HUES64 (cell line): ENCODE measurements around the gene RNFT1.
A peak's percentile ranks its signal among the peaks of the same experiment; 100 is the strongest.
"Not testable (repeated sequence)": the region's sequence is repeated elsewhere in the genome, so short reads cannot be mapped to it uniquely, and the experiment has no call there.

Source experiments
- H3K27ac ChIP-seq: 2 replicates; pipeline ENCODE4 v1.7.0; 2013; ENCODE audit warnings: low read depth, low read length, inconsistent platforms
- H3K27me3 ChIP-seq: 2 replicates; pipeline ENCODE4 v1.6.1; 2013; ENCODE audit warnings: mild to moderate bottlenecking, low read length; ENCODE audit not compliant: insufficient read depth
- H3K36me3 ChIP-seq: 2 replicates; pipeline ENCODE4 v1.6.1; 2013; ENCODE audit warnings: mild to moderate bottlenecking, low read length; ENCODE audit not compliant: insufficient read depth
- H3K4me1 ChIP-seq: 2 replicates; pipeline ENCODE4 v1.6.1; 2013; ENCODE audit warnings: mild to moderate bottlenecking, low read length, moderate library complexity; ENCODE audit not compliant: insufficient read depth
- H3K4me3 ChIP-seq: 2 replicates; pipeline ENCODE4 v1.5.1; 2013; ENCODE audit warnings: mild to moderate bottlenecking, low read length, moderate library complexity
- H3K9ac ChIP-seq: 2 replicates; pipeline ENCODE4 v1.6.1; 2013; ENCODE audit warnings: mild to moderate bottlenecking, low read depth, low read length
- H3K9me3 ChIP-seq: 2 replicates; pipeline ENCODE4 v1.6.1; 2013; ENCODE audit warnings: low read depth, low read length; ENCODE audit not compliant: insufficient read depth
- WGBS: fragments of 150-250, 120-280 bp; methylation state at CpG from one replicate; pipeline ENCODE4 v1.1.7; 2013; ENCODE audit warnings: missing lambda C conversion rate; 5-methylcytosine and 5-hydroxymethylcytosine counted together

The RNFT1 gene

DNA sequence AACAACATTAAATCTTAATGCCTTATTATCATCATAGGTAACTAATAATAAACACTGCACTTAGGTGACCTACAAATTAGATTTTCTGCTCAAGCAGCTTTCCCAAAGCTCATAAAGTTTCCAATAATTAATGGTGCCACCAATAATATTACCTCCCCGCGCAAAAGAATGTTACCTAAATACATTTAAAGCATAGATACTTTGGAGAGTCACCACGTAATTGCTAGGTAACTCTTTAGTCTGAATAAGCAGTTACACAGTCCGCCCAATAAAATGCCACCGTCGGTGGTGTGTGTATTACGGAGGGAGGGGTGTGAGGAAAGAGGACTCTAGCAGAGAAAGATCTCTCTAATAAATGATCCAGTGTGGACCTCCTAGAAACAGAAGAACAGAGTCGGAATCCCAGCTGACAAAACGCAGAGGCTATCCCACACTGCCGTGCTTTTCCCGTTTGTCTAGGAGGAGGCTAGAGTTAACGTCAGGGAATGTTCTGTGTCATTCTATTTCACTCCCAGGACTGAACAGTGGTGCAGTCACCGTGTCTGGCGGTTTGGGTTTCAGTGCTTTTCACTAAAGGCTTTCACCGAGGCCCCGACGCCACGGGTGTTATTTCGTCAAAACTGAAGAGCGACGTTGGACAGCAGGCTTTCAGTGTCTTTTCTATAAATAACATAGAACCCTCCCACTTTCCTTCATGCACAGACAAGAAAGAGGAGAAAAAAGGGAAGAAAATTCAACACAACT is 630 bp downstream of the RNFT1 start:
- Histone ChIP-seq H3K27ac (no peak overlapping the region), H3K9ac (peak overlapping the region; percentile 67), H3K9me3 (no peaks in the 10 kb centered on the region), H3K4me3 (peak overlapping the region; percentile 70), H3K4me1 (no peaks in the 10 kb centered on the region), H3K36me3 (no peaks in the 10 kb centered on the region), H3K27me3 (peaks cover 24% of the 10 kb centered on the region)
- WGBS, result 18% methylated on average over 21 of the region's 21 CpGs

DNA sequence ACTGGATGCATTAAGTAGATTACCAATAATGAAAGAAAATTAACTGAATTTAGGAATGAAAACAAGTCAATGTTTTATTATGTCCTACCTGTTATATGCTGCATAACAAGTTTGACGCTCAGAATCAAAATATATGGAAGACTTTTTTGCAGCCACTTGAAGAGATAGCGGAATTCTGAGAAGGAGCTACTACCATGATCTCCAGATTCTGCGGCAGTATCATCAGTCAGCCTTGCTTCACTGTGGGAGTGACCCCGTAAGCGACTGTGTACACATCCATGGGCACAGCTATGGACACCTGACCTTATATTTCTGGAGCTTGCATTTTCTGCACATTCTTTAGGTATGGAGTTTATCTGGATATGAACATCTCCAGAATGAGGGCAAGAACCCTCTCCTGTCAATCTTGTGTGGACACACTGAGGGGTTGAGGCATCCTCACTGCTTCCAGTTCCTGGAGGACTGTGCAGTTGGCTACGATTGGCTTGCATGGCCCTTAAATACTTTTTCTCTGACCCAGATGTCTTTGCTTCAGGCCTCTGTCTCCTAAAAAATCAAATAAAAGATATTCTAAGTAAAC is 1.7 kb downstream of the RNFT1 start:
- 97% methylated on average over 6 of the region's 6 CpGs for WGBS
- Histone ChIP-seq H3K4me3 (no peak overlapping the region), H3K36me3 (no peaks in the 10 kb centered on the region; the same call in 1 of the 2 replicates), H3K4me1 (no peaks in the 10 kb centered on the region), H3K9ac (no peak overlapping the region), H3K27ac (no peak overlapping the region), H3K27me3 (peaks cover 24% of the 10 kb centered on the region), H3K9me3 (no peaks in the 10 kb centered on the region)

DNA sequence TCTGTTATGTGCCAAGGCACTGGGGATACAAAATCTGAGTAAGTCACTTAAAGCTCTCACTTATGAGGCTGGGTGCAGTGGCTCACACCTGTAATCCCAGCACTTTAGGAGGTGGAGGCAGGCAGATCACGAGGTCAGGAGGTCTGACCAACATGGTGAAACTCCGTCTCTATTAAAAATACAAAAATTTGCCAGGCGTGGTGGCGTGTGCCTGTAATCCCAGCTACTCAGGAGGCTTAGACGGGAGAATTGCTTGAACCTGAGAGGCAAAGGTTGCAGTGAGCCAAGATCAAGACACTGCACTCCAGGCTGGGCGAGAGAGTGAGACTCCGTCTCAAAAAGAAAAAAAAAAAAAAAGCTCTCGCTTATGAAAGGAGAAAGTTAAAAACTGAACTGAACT is 5.0 kb downstream of the RNFT1 start:
- H3K4me1 ChIP-seq, H3K4me3 ChIP-seq, H3K9me3 ChIP-seq, H3K36me3 ChIP-seq, H3K9ac ChIP-seq, H3K27ac ChIP-seq: not testable (repeated sequence)
- peaks cover 18% of the 10 kb centered on the region for H3K27me3 ChIP-seq
- 95% methylated on average over 8 of the region's 8 CpGs for WGBS

GRCh38 chr17:59954856-59955255 is 9.7 kb downstream of the RNFT1 start:
- WGBS, result 88% methylated on average over 2 of the region's 3 CpGs
- H3K36me3 ChIP-seq, result peaks cover 10% of the 10 kb centered on the region

GRCh38 chr17:59950049-59950448 is 14.5 kb downstream of the RNFT1 start:
- H3K4me3 ChIP-seq, result no peak overlapping the region
- H3K4me1 ChIP-seq, result no peaks in the 10 kb centered on the region
- WGBS, result 98% methylated on average over 3 of the region's 3 CpGs
- peaks cover 29% of the 10 kb centered on the region for H3K36me3 ChIP-seq
- H3K27ac ChIP-seq, result no peak overlapping the region
- no peak overlapping the region for H3K9ac ChIP-seq
- no peaks in the 10 kb centered on the region for H3K9me3 ChIP-seq
- no peaks in the 10 kb centered on the region for H3K27me3 ChIP-seq

More at GRCh38 chr17:59954856-59955255, 9.7 kb downstream of the RNFT1 start:
- H3K4me1 ChIP-seq, result no peaks in the 10 kb centered on the region
- no peaks in the 10 kb centered on the region for H3K9me3 ChIP-seq
- no peaks in the 10 kb centered on the region for H3K27me3 ChIP-seq
- H3K9ac ChIP-seq, result no peak overlapping the region
- no peak overlapping the region for H3K27ac ChIP-seq
- H3K4me3 ChIP-seq, result no peak overlapping the region

DNA sequence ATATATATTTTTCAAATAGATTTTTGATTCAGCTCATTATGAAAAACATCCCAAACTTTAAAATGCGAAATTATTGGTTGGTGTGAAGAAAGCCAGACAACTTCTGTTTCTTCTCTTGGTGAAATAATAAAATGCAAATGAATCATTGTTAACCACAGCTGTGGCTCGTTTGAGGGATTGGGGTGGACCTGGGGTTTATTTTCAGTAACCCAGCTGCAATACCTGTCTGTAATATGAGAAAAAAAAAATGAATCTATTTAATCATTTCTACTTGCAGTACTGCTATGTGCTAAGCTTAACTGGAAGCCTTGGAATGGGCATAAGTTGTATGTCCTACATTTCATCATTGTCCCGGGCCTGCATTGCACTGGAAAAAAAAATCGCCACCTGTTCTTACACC is 17.2 kb downstream of the RNFT1 start:
- not testable (repeated sequence) for H3K9me3 ChIP-seq, H3K27me3 ChIP-seq, H3K9ac ChIP-seq, H3K27ac ChIP-seq, H3K4me1 ChIP-seq, H3K4me3 ChIP-seq
- H3K36me3 ChIP-seq, result peaks cover 40% of the 10 kb centered on the region
- 90% methylated on average over 2 of the region's 4 CpGs for WGBS

DNA sequence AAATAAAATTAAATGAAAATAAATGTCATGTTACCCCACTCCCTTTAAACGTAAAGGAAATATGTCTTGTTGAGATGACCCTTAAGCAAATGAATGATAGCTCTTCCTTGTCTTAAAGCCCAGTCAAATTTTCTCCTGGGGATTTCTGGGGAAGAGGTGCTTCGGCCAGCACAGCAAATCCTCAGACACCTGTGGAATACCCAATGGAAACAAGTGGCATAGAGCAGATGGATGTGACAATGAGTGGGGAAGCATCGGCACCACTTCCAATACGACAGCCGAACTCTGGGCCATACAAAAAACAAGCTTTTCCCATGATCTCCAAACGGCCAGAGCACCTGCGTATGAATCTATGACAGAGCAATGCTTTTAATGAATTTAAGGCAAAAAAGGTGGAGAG is 18.1 kb downstream of the RNFT1 start:
- not testable (repeated sequence) for H3K9me3 ChIP-seq, H3K9ac ChIP-seq, H3K4me1 ChIP-seq, H3K4me3 ChIP-seq, H3K27ac ChIP-seq, H3K27me3 ChIP-seq
- H3K36me3 ChIP-seq, result peaks cover 43% of the 10 kb centered on the region
- WGBS, result 96% methylated on average over 7 of the region's 7 CpGs

GRCh38 chr17:59941131-59941530 is 23.4 kb downstream of the RNFT1 start:
- no peaks in the 10 kb centered on the region for H3K4me1 ChIP-seq
- no peak overlapping the region for H3K27ac ChIP-seq
- H3K9ac ChIP-seq, result no peak overlapping the region
- peaks cover 59% of the 10 kb centered on the region for H3K36me3 ChIP-seq
- H3K9me3 ChIP-seq, result no peaks in the 10 kb centered on the region
- no peak overlapping the region for H3K4me3 ChIP-seq
- no peaks in the 10 kb centered on the region for H3K27me3 ChIP-seq
- WGBS, result 100% methylated on average over 1 of the region's 1 CpG

- 96% methylated on average over 2 of the region's 3 CpGs for WGBS
- peaks cover 59% of the 10 kb centered on the region for H3K36me3 ChIP-seq
- H3K4me1 ChIP-seq, H3K9me3 ChIP-seq, H3K27me3 ChIP-seq, H3K27ac ChIP-seq, H3K4me3 ChIP-seq, H3K9ac ChIP-seq: not testable (repeated sequence)
Measured at GRCh38 chr17:59940697-59941096, 23.8 kb downstream of the RNFT1 start.

- peaks cover 78% of the 10 kb centered on the region for H3K36me3 ChIP-seq
- not testable (repeated sequence) for H3K27me3 ChIP-seq, H3K9me3 ChIP-seq, H3K4me1 ChIP-seq, H3K27ac ChIP-seq, H3K9ac ChIP-seq, H3K4me3 ChIP-seq
- WGBS, result 100% methylated on average over 1 of the region's 1 CpG
Measured at GRCh38 chr17:59933317-59933716, 31.2 kb downstream of the RNFT1 start.

DNA sequence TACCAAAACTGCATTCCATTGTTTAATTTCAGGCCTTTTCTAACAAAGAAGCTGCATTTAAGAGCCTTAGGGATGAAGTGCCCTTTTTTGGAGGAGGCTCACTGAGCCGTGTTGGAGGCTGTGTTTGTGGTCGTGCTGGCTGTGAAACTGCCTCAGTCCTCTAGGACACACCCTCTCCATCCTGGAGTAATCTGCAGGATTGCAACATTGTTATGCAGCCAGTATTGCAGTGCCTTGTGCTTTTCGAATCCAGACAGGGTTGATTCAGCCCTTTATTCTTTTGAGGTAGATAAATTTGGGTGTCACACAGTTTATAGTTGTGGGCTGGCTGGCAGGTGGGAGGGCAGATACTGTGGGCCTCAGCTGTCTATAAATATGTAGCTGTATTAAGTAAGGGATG is 33.8 kb downstream of the RNFT1 start:
- not testable (repeated sequence) for H3K4me3 ChIP-seq, H3K27me3 ChIP-seq, H3K4me1 ChIP-seq, H3K9ac ChIP-seq, H3K27ac ChIP-seq, H3K9me3 ChIP-seq
- H3K36me3 ChIP-seq, result peaks cover 79% of the 10 kb centered on the region
- 97% methylated on average over 3 of the region's 3 CpGs for WGBS

DNA sequence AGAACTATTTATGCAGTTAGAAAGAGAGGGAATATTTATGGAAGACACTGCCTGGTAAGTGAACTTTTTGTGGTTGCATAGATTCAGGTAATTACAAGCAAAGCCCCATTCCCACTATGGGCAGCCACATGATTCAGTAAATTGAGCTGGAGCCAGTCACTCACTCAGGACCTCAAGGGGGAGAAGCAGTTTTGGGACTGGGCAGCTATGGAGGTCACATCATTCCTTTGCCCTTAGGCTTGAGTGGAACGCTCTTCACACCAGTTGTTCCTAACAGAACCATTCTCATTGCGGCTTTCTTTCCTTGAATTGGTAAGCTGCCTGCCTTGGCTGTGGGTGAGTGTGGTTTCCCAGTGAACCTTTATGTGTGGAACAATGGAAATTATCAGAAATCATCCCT is 34.4 kb downstream of the RNFT1 start:
- H3K9me3 ChIP-seq, H3K9ac ChIP-seq, H3K27ac ChIP-seq, H3K4me3 ChIP-seq, H3K4me1 ChIP-seq, H3K27me3 ChIP-seq: not testable (repeated sequence)
- 100% methylated on average over 2 of the region's 2 CpGs for WGBS
- H3K36me3 ChIP-seq, result peaks cover 72% of the 10 kb centered on the region
